Upper lobe of left lung (tissue), 6 donors: ENCODE measurements around the gene RPS14. TPM values are rescaled to one million over a fixed set of nuclear protein-coding genes. Genes with fewer than 3 reads are reported as not detected.

Experiments used
- ATAC-seq, 2 donors: fragments of 200-7000 bp; cut with Tn5 transposase; one replicate each; pipeline ENCODE4 v1.9.1; 2022; ENCODE audit warnings: mild to moderate bottlenecking in 2 of 2, moderate library complexity in 2 of 2; ENCODE audit not compliant: low FRiP score in 2 of 2
- DNase-seq, 2 donors: peaks; one replicate each; pipeline ENCODE4 v3.0.0-alpha.2; 2019 to 2020
- H3K27ac ChIP-seq, 4 donors: fragments of 200-600 bp; sonication (generic); one replicate each; pipeline ENCODE4 v1.5.1; 2016 to 2019
- H3K27me3 ChIP-seq, 4 donors: fragments of 200-600 bp; sonication (generic); one replicate each; pipeline ENCODE4 v1.5.1; 2017 to 2019
- H3K36me3 ChIP-seq, 4 donors: fragments of 200-600 bp; sonication (generic); one replicate each; pipeline ENCODE4 v1.5.1; 2016 to 2019
- H3K4me1 ChIP-seq, 4 donors: fragments of 200-600 bp; sonication (generic); one replicate each; pipeline ENCODE4 v1.5.1; 2018 to 2019
- H3K4me3 ChIP-seq, 4 donors: fragments of 200-600 bp; sonication (generic); one replicate each; pipeline ENCODE4 v1.5.1; 2017 to 2019; ENCODE audit warnings: mild to moderate bottlenecking in 2 of 4, moderate library complexity in 1 of 4
- H3K9me3 ChIP-seq, 4 donors: fragments of 200-600 bp; sonication (generic); one replicate each; pipeline ENCODE4 v1.5.1; 2018 to 2019
- CTCF ChIP-seq, 6 experiments: fragments of 450-650 bp in 4 of 6; fragments of 200-600 bp in 2 of 6; sonication (generic) in 2 of 6; IDR thresholded peaks; one replicate each; pipeline ENCODE4 v1.5.1; 2016 to 2019; ENCODE audit warnings: antibody characterized with exemption in 6 of 6
- EP300 ChIP-seq, 4 donors: sonication (generic); formaldehyde crosslinking; IDR thresholded peaks; one replicate each; pipeline ENCODE4 v1.5.1; 2017; ENCODE audit warnings: antibody characterized with exemption in 4 of 4, control low read depth in 2 of 4
- POLR2A ChIP-seq, 4 donors: fragments of 450-650 bp; IDR thresholded peaks; one replicate each; pipeline ENCODE4 v1.5.1; 2016 to 2017; ENCODE audit warnings: antibody characterized with exemption in 4 of 4, mild to moderate bottlenecking in 2 of 4
- POLR2AphosphoS5 ChIP-seq, 2 donors: sonication (generic); formaldehyde crosslinking; IDR thresholded peaks; one replicate each; pipeline ENCODE4 v1.5.1; 2017; ENCODE audit warnings: antibody characterized with exemption in 2 of 2
- WGBS, 2 donors: methylation state at CpG; one replicate each; pipeline ENCODE4 v1.1.5; 2017 to 2018; 5-methylcytosine and 5-hydroxymethylcytosine counted together
- total RNA-seq, 6 donors: library from RNA; depleted of rRNA in 4 of 6; stranded (reverse); fragments of >200 nt in 4 of 6; gene quantifications; one replicate each; pipeline versions ENCODE4 v1.1.0 to v1.2.1, GENCODE V29; 2016 to 2021
- donor health status: DM: no; HTN: no; CAD: no; lungs with moderate emphysema.
- donor health status: DM: no; HTN: yes; CAD: no; lungs with severe emphysema.

The RPS14 gene
- 1,000 to 10,000 TPM in 5 of 6 donors, 100 to 1,000 TPM in 1; 806 to 1,982 (median 1,727) TPM for total RNA-seq

- Histone ChIP-seq H3K27ac (peak within 1 kb of the TSS; percentile 94 to 99 (median 96)), H3K36me3 (peaks cover 28 to 33% (median 29%) of the 10 kb centered on the region in 4 donors), H3K9me3 (no peaks in the 10 kb centered on the region), H3K4me1 (peaks cover 15 to 30% (median 25%) of the 10 kb centered on the region in 4 donors), H3K27me3 (no peaks in the 10 kb centered on the region), H3K4me3 (peak within 1 kb of the TSS; percentile 67 to 88 (median 80))
- TF ChIP-seq POLR2AphosphoS5 (IDR thresholded peaks at IDR 0.05) (peak; percentile 84 to 96), POLR2A (IDR thresholded peaks at IDR 0.05) (peak; percentile 18 to 91 (median 58)), CTCF (IDR thresholded peaks at IDR 0.05) (peak; percentile 78 to 97 (median 94)), EP300 (IDR thresholded peaks at IDR 0.05) (peak in 1 of 4 donors; percentile 4)
- WGBS, 2 donors, result 4 to 8% methylated on average over 30 to 56 of the region's 58 CpGs
- ATAC-seq (peak; percentile 98 to 99), DNase-seq (peak; percentile 93)
These were observed at the start of gene RPS14 for GRCh38 chr5:150449517-150450339. Gene RPS14, minus strand, starts transcription at chr5:150449739. Its CDS starts 2,006 bp downstream, at chr5:150447733.

GRCh38 chr5:150498971-150499370, 49.4 kb upstream of the RPS14 start:
- H3K4me1 ChIP-seq, result peaks cover 75 to 79% (median 78%) of the 10 kb centered on the region in 4 donors
- no peaks in the 10 kb centered on the region for H3K27me3 ChIP-seq
- no peaks in the 10 kb centered on the region for H3K9me3 ChIP-seq
- no peak overlapping the region for H3K4me3 ChIP-seq
- TF ChIP-seq POLR2A (IDR thresholded peaks at IDR 0.05) (no peak), CTCF (IDR thresholded peaks at IDR 0.05) (no peak), POLR2AphosphoS5 (IDR thresholded peaks at IDR 0.05) (no peak), EP300 (IDR thresholded peaks at IDR 0.05) (no peak)
- no peak for DNase-seq
- peak overlapping the region; percentile 61 to 91 (median 84) for H3K27ac ChIP-seq
- no peak for ATAC-seq
- H3K36me3 ChIP-seq, result no peaks in the 10 kb centered on the region

GRCh38 chr5:150498501-150498900, 49.0 kb upstream of the RPS14 start:
- DNase-seq (no peak), ATAC-seq (no peak)
- H3K4me1 ChIP-seq, result peaks cover 71 to 75% (median 73%) of the 10 kb centered on the region in 4 donors
- H3K9me3 ChIP-seq, result no peaks in the 10 kb centered on the region
- H3K27ac ChIP-seq, result peak overlapping the region; percentile 61 to 84 (median 83)
- H3K27me3 ChIP-seq, result no peaks in the 10 kb centered on the region
- no peak overlapping the region for H3K4me3 ChIP-seq
- peaks cover 0 to 4% (median 0%) of the 10 kb centered on the region in 4 donors for H3K36me3 ChIP-seq
- no peak for TF ChIP-seq POLR2AphosphoS5 (IDR thresholded peaks at IDR 0.05)
- TF ChIP-seq CTCF (IDR thresholded peaks at IDR 0.05), result no peak
- TF ChIP-seq EP300 (IDR thresholded peaks at IDR 0.05), result no peak
- TF ChIP-seq POLR2A (IDR thresholded peaks at IDR 0.05), result no peak
- whole genome bisulfite sequencing, 2 donors, result 52 to 54% methylated on average over 6 of the region's 6 CpGs

DNA sequence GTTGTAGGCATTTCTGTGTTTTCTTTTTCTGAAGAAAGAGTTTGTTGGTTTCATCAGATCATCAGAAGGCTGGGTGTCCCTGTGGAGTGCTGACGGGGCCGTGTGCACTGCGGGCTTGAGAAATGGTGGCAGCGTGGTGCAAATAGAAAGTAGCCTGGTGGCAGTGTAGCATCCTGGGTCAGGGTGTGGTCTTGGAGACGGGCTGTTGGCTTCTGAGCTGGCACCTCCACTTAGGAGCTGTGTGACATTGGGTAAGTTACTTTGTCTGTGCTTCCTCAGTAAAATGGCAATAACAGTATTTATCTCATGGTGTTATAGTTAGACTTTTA, 48.4 kb upstream of the RPS14 start:
- peaks cover 65 to 72% (median 68%) of the 10 kb centered on the region in 4 donors for H3K4me1 ChIP-seq
- DNase-seq, result no peak
- 68 to 69% methylated on average over 5 of the region's 5 CpGs for WGBS, 2 donors

More for the DNA sequence above, 48.4 kb upstream of the RPS14 start:
- H3K27me3 ChIP-seq, result no peaks in the 10 kb centered on the region
- H3K27ac ChIP-seq, result peak overlapping the region; percentile 61 to 84 (median 83)
- H3K4me3 ChIP-seq, result no peak overlapping the region
- no peaks in the 10 kb centered on the region for H3K9me3 ChIP-seq
- ATAC-seq, result peak in 1 of 2 donors; percentile 35
- TF ChIP-seq POLR2A (IDR thresholded peaks at IDR 0.05) (no peak), CTCF (IDR thresholded peaks at IDR 0.05) (no peak), POLR2AphosphoS5 (IDR thresholded peaks at IDR 0.05) (no peak), EP300 (IDR thresholded peaks at IDR 0.05) (no peak)
- peaks cover 0 to 6% (median 0%) of the 10 kb centered on the region in 4 donors for H3K36me3 ChIP-seq
